ENCODE data around the gene TM4SF5. TPM values are rescaled to one million over a fixed set of nuclear protein-coding genes. Genes with fewer than 3 reads are reported as not detected.

The TM4SF5 gene
- total RNA-seq, 2 donors from 2014 or later: not detected

DNA sequence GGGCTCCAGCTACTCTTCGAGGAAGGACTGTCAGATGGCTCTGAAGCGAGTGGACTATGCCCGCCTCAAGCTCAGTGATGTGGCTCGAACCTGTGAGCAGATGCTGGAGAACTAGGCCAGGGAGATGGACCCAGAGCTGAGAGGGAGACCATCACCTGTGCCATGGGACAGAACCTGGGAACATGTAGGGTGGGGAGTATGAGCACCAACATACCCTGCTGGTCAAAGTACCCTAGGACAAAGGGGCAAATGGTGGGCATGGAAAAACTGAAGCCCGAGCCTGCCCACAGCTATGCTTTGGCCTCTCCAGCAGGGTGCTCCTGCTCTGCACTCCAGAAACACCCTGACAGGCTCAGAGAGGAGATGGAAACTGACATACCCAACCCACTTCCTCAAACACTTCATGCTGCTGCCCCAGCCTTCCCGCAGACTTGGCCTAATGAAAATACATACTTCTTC, 38.6 kb upstream of the TM4SF5 start:
- DNase-seq (ENCODE audit: low spot score): no peak
- Histone ChIP-seq H3K27ac (no peak overlapping the region), H3K4me3 (no peak overlapping the region), H3K36me3 (no peaks in the 10 kb centered on the region), H3K27me3 (no peaks in the 10 kb centered on the region), H3K9me3 (no peaks in the 10 kb centered on the region), H3K4me1 (peaks cover 0 to 6% of the 10 kb centered on the region in 2 donors)
- TF ChIP-seq CTCF (IDR thresholded peaks at IDR 0.05): no peak

DNA sequence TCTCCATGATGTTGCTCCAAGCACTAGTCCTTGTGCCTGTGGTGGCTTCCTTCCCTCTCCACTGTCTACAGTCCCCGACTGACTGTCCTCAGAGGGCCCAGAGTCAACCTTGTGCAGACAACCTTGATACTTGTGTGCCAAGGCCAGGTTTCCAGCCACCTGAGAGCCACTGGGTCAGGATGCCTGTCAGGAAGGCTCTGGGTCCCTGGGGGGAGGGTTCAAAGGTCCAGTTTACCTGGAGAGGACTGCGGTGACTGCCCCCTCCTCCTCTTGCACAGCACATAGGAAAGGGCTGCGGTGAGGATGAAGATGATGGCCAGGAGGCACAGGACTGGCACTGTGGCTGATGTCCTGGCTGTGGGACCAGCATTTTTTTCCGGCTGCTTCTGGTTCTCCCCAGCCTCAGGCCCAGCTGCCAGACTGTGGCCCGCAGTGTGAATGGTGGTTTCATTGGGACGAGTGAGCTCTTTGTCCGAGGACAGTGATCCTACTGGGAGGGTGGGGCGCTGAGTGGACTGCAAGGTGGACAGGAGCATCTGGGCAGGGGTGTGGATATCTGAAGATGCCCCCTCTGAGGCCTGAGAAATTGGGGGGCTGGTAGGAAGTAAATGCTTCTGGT, 36.7 kb upstream of the TM4SF5 start:
- no peak for TF ChIP-seq CTCF (IDR thresholded peaks at IDR 0.05)
- Histone ChIP-seq H3K36me3 (no peaks in the 10 kb centered on the region), H3K4me3 (no peak overlapping the region), H3K27ac (no peak overlapping the region), H3K27me3 (no peaks in the 10 kb centered on the region), H3K4me1 (peaks cover 0 to 20% of the 10 kb centered on the region in 2 donors), H3K9me3 (no peaks in the 10 kb centered on the region)
- no peak for DNase-seq (ENCODE audit: low spot score)

- Histone ChIP-seq H3K27ac (peak overlapping the region in 1 of 2 donors; percentile 23), H3K27me3 (no peaks in the 10 kb centered on the region), H3K36me3 (no peaks in the 10 kb centered on the region), H3K4me1 (peaks cover 0 to 21% of the 10 kb centered on the region in 2 donors), H3K4me3 (no peak overlapping the region), H3K9me3 (no peaks in the 10 kb centered on the region)
- TF ChIP-seq CTCF (IDR thresholded peaks at IDR 0.05): no peak
- no peak for DNase-seq (ENCODE audit: low spot score)
Measured at GRCh38 chr17:4735876-4736651, 35.6 kb upstream of the TM4SF5 start.

DNA sequence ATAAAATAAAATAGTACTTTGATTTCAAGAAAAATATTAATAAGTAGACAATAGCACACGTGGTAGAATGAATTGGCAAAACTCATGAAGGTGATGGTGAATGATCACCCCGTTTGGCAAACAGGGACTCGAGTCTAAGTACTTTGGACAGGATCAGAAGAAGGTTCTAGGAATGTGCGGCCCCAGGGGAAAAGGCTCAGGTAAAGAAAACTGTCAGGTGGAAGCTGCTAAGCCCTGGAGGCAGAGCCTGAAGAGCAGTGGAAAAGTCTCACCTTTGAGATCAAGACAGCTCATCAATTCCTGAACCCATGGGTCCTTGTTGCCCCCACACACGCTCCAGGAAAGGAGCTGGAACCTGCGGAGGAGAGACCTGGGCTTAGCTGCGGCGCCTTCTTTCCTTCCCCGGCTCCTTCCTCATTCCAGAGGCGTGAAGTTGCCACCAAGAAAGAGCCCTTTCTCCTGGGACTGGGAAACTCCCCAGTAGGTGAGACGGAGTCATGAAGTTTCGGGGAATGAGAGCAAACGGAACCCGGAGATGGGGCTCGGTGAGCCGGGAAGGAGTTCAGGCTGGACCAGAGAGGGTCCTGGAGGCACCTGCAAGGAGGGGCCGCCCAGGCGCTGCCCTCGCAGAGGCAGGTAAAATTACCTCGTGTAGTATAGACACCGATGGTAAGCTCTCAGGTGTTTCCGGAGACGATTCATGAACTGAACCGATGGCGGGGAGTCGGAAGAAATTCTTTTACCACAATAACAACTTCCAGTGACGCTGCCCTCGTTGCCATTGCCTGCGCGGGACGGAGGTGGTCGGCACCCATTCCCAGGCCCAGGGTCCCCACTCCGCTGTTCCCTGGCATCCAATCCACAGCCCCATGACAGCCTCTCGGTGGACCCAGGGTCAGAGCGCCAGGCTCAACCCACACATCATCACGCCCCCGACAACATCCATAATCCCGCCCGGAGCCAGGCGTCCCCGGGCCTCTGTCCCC, 33.3 kb upstream of the TM4SF5 start:
- no peak for TF ChIP-seq CTCF (IDR thresholded peaks at IDR 0.05)
- peak overlapping the region; percentile 66 to 79 for H3K4me3 ChIP-seq
- no peaks in the 10 kb centered on the region for H3K36me3 ChIP-seq
- peak overlapping the region in 1 of 2 donors; percentile 74 for H3K27ac ChIP-seq
- H3K4me1 ChIP-seq: peaks cover 0 to 15% of the 10 kb centered on the region in 2 donors
- no peak for DNase-seq (ENCODE audit: low spot score)
- H3K27me3 ChIP-seq: no peaks in the 10 kb centered on the region
- no peaks in the 10 kb centered on the region for H3K9me3 ChIP-seq

DNA sequence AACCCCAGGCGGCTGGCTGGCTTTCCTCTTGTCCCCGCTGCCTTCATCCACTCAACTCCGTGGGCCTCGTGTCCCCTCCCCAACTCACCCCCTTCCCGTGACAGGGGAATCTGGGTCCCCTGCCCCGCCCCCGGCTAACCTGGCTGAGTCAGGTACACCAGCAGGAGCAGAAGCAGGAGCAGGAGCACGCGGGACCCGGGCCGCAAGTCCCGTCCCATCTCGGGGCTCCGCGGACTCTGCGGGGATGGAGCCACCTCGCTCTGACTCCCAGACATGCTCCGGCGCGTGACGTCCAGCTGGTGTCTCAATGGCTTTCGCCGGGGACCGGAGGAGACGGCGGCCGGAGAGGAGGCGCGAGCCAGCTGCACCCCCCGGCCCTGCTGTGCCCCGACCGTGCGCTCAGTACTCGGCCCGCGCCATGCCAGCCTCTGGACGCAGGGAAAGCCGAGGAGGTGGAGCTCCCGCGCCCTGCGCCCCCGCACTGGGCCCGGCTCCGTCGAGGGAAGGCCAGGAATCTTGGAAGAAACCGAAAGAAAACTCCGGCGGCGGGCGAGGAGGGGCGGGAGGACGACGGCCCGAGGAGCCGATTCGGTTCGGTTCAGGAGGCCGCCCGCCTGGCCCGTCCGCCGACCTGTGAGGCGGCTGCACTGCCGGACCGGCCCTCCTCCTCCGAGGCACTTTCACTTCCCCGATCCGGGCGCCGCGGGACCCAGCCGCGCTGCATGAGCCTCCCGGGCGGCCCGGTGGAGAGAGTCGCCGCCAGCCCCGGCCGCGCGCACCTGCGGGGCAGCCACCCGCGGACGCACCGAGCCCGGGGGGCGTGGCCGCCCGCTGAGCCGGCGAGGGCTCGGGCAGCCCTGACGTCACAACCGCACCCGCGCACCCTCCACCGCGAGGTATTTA, 32.3 kb upstream of the TM4SF5 start, which contains the start of the genes CXCL16 and ZMYND15:
TSS of gene CXCL16 (minus strand) at position 807 of the 903 bp plus-strand sequence. CDS start at position 218, 589 bp downstream.
TSS of gene ZMYND15 (plus strand) at position 712 of the 903 bp plus-strand sequence. CDS start 716 bp downstream, outside the sequence.
- TF ChIP-seq CTCF (IDR thresholded peaks at IDR 0.05): no peak
- no peaks in the 10 kb centered on the region for H3K9me3 ChIP-seq
- no peaks in the 10 kb centered on the region for H3K36me3 ChIP-seq
- H3K4me3 ChIP-seq: peak within 1 kb of the TSS; percentile 66 to 79
- peak within 1 kb of the TSS; percentile 41 to 74 for H3K27ac ChIP-seq
- no peaks in the 10 kb centered on the region for H3K27me3 ChIP-seq
- H3K4me1 ChIP-seq: peaks cover 0 to 15% of the 10 kb centered on the region in 2 donors
- DNase-seq (ENCODE audit: low spot score): no peak
